Testis (tissue), 3 donors: Measurements from ENCODE around the gene EGFR. TPM values are rescaled to one million over a fixed set of nuclear protein-coding genes. Genes with fewer than 3 reads are reported as not detected.

ENCODE experiments used
- DNase-seq: peaks from one replicate; pipeline ENCODE4 v3.0.0-alpha.2; 2019
- H3K27ac ChIP-seq, 2 donors: fragments of 200-600 bp; sonication (generic); one replicate each; pipeline ENCODE4 v1.5.1; 2019
- H3K27me3 ChIP-seq: fragments of 200-600 bp; sonication (generic); one replicate; pipeline ENCODE4 v1.5.1; 2019
- H3K36me3 ChIP-seq: fragments of 200-600 bp; sonication (generic); one replicate; pipeline ENCODE4 v1.5.1; 2017; ENCODE audit warnings: low read depth; ENCODE audit errors: missing control alignments
- H3K4me1 ChIP-seq: fragments of 200-600 bp; sonication (generic); one replicate; pipeline ENCODE4 v1.5.1; 2019
- H3K4me3 ChIP-seq, 2 donors: fragments of 200-600 bp; sonication (generic); one replicate each; pipeline ENCODE4 v1.5.1; 2017 to 2019
- H3K9me3 ChIP-seq: fragments of 200-600 bp; sonication (generic); one replicate; pipeline ENCODE4 v1.5.1; 2017
- CTCF ChIP-seq, 3 experiments: fragments of 450-650 bp in 2 of 3; fragments of 200-600 bp in 1 of 3; sonication (generic) in 1 of 3; IDR thresholded peaks; one replicate each; pipeline ENCODE4 v1.5.1; 2016 to 2019; ENCODE audit warnings: antibody characterized with exemption in 3 of 3, mild to moderate bottlenecking in 2 of 3, moderate library complexity in 1 of 3
- POLR2A ChIP-seq: fragments of 450-650 bp; IDR thresholded peaks from one replicate; pipeline ENCODE4 v1.6.1; 2017; ENCODE audit warnings: antibody characterized with exemption, mild to moderate bottlenecking, moderate library complexity
- WGBS, 2 donors: methylation state at CpG; one replicate each; pipeline ENCODE4 v1.1.5; 2018; 5-methylcytosine and 5-hydroxymethylcytosine counted together
- intact Hi-C: fragments of 100-400 bp; cut with DNase I; formaldehyde crosslinking; loops from one replicate; pipeline ENCODE4 v1.15.1; 2023; ENCODE audit warnings: low total_unique reads
- polyA plus RNA-seq: library from polyadenylated mRNA; stranded (reverse); fragments of 350-450 nt; fragmentation: Illumina TruSeq; extraction: RNeasy Lipid Tissue Mini Kit (QIAGEN cat#74804); gene quantifications from one replicate; pipeline ENCODE4 v1.2.3, GENCODE V29; 2014; ENCODE audit warnings: low read depth, low replicate concordance; ENCODE audit not compliant: insufficient read depth
- total RNA-seq, 2 donors: library from RNA; depleted of rRNA; stranded (reverse); fragments of >200 nt; gene quantifications; one replicate each; pipeline ENCODE4 v1.2.3, GENCODE V29; 2016

Gene EGFR
- total and polyA plus RNA-seq, 3 donors from 2014 or later, result 11.0 to 45.0 (median 18.2) TPM

- Histone ChIP-seq H3K4me3 (no peak overlapping the region), H3K27me3 (no peaks in the 10 kb centered on the region), H3K36me3 (no peaks in the 10 kb centered on the region), H3K4me1 (peaks cover 17% of the 10 kb centered on the region), H3K27ac (no peak overlapping the region), H3K9me3 (no peaks in the 10 kb centered on the region)
- intact Hi-C loops, result no loop called here
- peak; percentile 46 for DNase-seq
- 38 to 60% methylated on average over 7 of the region's 7 CpGs for WGBS, 2 donors
- TF ChIP-seq CTCF (IDR thresholded peaks at IDR 0.05) (peak in 1 of 3 experiments; percentile 45), POLR2A (no peak)
Observed at GRCh38 chr7:55250313-55250712, 231.5 kb downstream of the EGFR start.

DNA sequence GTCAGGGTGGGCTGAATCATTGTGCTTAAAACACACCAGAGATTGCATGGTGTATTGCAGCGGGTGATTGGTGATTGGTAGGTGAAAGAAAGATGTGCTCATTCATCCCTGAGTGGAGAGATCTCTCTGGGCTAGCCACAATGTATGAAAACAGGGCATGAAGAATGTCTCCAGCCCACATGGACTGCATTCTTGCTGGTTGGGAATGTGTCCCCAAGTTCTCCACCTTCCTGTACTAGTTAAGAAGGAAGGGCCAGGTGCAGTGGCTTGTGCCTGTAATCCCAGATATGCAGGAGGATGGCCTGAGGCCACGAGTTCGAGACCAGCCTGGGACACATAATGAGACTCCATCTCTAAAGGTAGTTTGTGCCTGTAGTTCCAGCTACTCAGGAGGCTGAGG is 232.5 kb downstream of the EGFR start:
- 83 to 88% methylated on average over 3 of the region's 3 CpGs for WGBS, 2 donors

DNA sequence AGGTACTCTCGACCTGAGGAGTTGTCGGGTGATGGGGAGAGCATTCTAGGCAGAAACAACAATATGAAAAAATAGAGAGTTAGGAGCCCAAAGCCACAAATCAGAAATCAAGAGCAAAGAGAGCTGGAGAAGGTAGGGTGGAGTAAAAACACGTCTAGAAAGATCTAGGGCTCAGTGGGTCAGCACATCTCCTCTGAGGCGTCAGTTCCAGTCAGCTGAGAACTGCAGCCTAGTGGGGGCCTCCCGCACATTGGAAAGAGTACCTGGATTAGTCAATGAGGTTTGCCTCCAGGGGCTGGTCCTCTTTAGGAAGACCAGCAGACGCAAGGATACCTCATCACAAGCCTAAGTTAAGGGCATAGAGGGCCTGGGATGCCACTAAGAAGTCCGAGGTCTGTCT is 233.1 kb downstream of the EGFR start:
- TF ChIP-seq POLR2A (no peak), CTCF (IDR thresholded peaks at IDR 0.05) (no peak)
- DNase-seq, result no peak
- 89 to 92% methylated on average over 7 of the region's 7 CpGs for WGBS, 2 donors
- Histone ChIP-seq H3K27me3 (no peaks in the 10 kb centered on the region), H3K27ac (no peak overlapping the region), H3K4me1 (peaks cover 17% of the 10 kb centered on the region), H3K36me3 (no peaks in the 10 kb centered on the region), H3K9me3 (no peaks in the 10 kb centered on the region), H3K4me3 (no peak overlapping the region)
- intact Hi-C loops, result no loop called here

More for the DNA sequence above, 232.5 kb downstream of the EGFR start:
- H3K9me3 ChIP-seq, result no peaks in the 10 kb centered on the region
- no peaks in the 10 kb centered on the region for H3K36me3 ChIP-seq
- DNase-seq, result no peak
- no peaks in the 10 kb centered on the region for H3K27me3 ChIP-seq
- TF ChIP-seq CTCF (IDR thresholded peaks at IDR 0.05) (no peak), POLR2A (no peak)
- no peak overlapping the region for H3K27ac ChIP-seq
- intact Hi-C loops, result no loop called here
- peaks cover 17% of the 10 kb centered on the region for H3K4me1 ChIP-seq
- no peak overlapping the region for H3K4me3 ChIP-seq

DNA sequence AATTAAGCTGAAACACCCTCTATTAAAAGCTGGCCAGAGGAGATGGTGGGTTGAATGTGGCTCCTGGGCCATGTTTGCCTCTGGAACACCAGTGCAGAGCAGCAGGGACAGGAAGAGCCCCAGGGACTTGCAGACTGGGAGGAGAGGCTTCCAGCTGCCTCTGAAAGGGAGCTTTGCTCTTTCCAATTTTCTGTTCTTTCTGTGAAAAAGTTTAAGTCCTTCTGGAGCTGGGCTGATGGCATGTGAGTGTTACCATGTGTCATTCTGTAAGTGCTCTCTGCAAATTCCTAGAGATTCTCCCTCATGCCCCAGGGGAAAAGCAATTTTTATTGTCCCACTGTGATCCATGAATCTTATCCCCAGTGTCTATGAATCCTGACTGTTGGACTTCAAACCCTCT is 233.6 kb downstream of the EGFR start:
- TF ChIP-seq POLR2A, result no peak
- DNase-seq, result no peak
- intact Hi-C loops, result no loop called here
- H3K27ac ChIP-seq, result no peak overlapping the region
- H3K27me3 ChIP-seq, result no peaks in the 10 kb centered on the region
- H3K4me1 ChIP-seq, result peaks cover 17% of the 10 kb centered on the region
- H3K36me3 ChIP-seq, result no peaks in the 10 kb centered on the region
- no peak overlapping the region for H3K4me3 ChIP-seq
- no peaks in the 10 kb centered on the region for H3K9me3 ChIP-seq

DNA sequence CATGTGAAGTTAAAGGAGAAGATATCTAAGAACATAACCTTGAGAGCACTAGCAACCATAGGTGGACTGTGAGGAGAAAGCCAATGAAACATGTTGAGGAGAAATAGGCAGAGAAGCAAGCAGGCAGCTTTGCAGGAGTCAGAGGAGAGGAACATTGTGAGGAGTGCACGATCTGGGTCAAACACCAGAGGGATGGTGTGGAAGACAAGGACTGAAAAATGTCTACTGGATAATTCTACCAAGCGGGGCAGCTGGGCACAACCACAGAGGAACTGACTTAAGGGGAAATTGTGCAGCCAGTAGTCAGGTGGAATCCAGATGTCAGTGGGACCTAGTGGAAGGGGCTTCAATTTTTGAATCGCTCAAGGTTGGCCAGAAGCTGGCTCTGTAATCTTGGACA is 234.4 kb downstream of the EGFR start:
- intact Hi-C loops, result no loop called here
- WGBS, 2 donors, result 82 to 98% methylated on average over 3 of the region's 3 CpGs
- H3K9me3 ChIP-seq, result no peaks in the 10 kb centered on the region
- H3K4me1 ChIP-seq, result peaks cover 17% of the 10 kb centered on the region
- H3K27ac ChIP-seq, result no peak overlapping the region
- no peaks in the 10 kb centered on the region for H3K27me3 ChIP-seq
- no peak for DNase-seq
- H3K36me3 ChIP-seq, result no peaks in the 10 kb centered on the region
- H3K4me3 ChIP-seq, result no peak overlapping the region
- TF ChIP-seq CTCF (IDR thresholded peaks at IDR 0.05), result no peak
- TF ChIP-seq POLR2A, result no peak
